Activated gamma-delta T cell treated with anti-CD3 and anti-CD28 coated beads, Interleukin-2, amount 50 U/mL, for 16 hours (primary cell): Measurements from ENCODE around the gene IER5.
"Not testable (repeated sequence)": the region's sequence is repeated elsewhere in the genome, so short reads cannot be mapped to it uniquely, and the experiment has no call there.

Experiments used
- DNase-seq: peaks from one replicate; pipeline ENCODE4 v3.0.0-alpha.2; 2020; ENCODE audit warnings: low read depth

Gene IER5

DNA sequence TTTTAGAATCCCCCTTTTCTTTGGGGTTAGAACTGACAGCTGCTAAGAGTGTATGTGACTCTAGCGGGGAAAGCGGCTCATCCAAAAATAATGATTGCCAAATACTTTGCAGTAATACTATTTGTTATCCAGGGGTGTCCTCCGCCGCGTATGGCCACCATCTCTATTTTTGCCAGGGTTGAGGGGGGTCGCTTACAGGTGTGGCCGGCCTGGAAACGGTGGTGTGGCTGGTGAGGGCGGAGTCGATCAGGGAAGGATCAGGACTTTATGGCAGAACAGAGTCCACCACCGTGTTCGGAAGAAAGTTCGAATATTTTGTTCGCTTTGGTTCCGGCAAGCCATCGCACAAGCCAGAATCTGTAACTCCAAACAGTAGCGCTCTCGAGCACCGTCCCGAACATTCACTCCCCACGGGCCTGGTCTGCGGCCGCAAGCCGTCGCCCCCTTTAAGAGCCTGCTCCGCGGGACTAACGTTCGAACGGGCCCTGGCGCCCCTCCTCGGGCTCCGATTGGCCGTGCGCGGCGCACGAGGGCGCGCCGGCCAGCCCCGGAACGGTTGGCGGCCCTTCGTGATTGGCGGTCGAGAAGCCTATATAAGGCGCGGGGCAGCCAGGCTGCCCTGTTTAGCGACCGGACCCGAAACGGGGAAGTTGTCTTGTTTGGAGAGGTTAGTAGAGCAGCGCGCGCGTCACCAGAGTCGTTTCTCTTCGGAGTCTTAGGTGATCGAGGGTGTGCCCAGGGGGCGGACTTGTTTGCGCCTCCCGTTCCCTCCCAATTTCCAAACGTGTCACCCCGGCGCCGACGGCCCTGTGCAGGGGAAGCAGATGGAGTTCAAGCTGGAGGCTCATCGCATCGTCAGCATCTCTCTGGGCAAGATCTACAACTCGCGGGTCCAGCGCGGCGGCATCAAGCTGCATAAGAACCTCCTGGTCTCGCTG lies at the start of gene IER5:
Gene IER5, plus strand, starts transcription at position 622 of the 938 bp plus-strand sequence. Its CDS starts 203 bp downstream, at position 825.
- peak; percentile 95 for DNase-seq

DNA sequence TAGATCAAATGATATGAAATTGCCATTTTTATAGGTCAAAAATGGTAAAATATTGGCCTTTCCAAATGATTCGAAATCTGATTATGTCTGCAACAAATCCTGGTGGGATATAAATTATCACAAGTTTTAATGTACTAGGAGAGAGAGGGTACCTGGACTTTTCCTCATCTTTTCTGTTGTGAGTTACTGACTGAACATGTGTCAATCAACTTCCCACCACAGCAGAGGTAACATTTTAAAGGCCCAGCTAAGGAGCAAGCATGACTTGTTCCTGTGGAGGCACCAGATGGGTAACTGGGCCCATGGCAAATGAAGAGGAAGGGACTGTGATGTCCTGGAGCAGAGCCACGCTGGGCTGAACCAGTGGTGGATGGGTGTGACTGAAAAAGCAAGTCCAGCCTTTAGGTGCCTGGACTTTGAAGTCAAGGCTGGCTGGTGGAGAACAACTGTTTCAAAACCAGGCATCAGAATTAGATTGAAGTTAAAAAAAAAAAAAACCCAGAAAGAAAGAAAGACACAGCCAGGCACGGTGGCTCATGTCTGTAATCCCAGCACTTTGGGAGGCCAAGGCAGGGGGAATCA lies 48.1 kb upstream of the IER5 start:
- DNase-seq = no peak

DNA sequence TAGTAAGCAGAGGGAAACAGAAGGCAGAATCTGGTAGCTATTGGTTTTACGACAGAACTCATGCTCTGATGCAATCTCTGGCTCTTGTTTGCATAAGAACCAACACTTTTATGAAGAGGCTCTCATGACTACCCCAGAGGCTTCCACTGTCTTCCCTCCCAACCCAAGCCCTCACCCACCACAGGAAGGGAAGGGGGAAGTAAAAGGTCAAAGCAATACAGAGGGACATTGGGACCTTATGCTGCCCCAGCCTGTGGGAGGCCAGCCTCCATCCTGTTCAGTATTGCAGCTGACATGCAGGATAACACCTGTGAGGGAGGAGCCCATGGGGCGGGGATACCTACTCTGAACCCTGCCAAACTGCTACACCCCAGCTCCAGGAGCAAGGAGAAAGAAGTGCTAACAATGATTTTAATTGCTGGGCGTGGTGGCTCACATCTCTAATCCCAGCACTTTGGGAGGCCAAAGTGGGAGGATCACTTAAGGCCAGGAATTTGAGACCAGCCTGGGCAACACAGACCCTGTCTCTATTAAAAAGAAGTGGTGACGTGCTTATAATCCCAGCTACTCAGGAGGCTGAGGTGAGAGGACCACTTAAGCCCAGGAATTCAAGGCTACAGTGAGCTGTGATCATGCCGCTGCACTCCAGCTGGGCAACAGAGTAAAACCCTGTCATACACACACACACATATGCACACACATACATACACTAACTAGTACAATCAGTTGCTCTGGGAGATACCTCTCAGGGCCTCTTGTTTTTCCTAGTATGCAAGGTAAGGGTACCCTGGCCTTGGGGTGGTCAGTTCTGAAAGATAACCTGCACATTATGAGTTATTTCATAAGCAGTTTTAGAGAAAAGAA lies 45.2 kb upstream of the IER5 start:
- no peak for DNase-seq

GRCh38 chr1:181044449-181044966 lies 44.0 kb upstream of the IER5 start:
- DNase-seq = peak; percentile 46

- not testable (repeated sequence) for DNase-seq
Measured at GRCh38 chr1:181045946-181046345, 42.6 kb upstream of the IER5 start.

DNA sequence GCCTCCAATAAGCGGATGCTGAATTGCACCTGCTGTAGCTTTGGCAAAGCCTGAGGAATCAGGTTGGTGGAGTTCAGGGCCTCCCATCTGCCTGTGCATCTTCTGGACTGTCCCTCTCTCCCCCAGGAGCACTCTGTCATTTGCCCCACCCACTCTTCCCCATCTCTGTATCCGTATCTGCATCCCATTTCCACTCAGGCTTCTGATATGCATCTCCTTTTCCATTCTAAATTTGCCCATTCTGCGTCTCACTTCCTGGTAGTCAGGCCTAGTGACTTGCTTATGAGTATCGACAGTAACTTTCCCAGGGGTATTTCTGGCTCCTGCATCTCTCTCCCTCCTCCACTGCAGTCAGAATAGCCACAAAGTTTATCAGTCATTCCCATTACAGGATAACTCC lies 39.1 kb upstream of the IER5 start:
- DNase-seq = no peak

DNA sequence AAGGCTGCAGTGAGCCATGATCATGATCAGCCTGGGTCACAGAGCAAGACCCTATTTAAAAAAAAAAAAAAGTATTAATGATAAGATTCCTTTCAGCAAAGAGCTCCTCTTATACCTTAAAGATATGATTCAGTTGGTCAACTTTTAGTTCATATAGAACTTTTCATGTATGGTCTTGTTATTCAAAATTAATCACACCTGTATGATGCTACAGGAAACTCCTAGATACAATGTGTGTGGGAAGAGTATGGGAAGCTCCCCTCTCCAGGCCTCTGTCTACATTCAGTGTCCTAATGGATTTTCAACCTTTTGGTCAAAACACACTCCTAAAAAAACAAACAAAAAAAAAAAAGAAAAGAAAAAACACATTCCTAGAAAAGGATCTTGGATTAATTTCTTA lies 37.6 kb upstream of the IER5 start:
- no peak for DNase-seq

GRCh38 chr1:181056560-181056959 lies 31.9 kb upstream of the IER5 start:
- no peak for DNase-seq

DNA sequence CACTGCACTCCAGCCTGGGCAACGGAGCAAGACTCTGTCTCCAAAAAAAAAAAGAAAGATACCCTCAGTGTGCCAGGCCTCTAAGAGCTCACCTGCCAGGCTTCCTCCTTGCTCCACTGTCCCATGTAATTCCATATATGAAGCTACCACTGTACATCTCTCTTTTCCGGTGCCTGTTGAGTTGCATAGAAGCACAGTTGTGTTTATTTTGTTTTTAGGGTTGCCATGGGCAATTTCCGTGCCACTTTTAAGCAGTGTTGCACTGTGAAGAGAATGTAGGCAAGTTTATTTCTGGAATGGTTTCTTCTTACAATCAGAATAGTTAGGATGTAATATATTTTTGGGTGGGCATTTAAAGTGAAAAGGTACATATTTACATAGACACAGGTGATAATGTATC lies 31.4 kb upstream of the IER5 start:
- DNase-seq = no peak

GRCh38 chr1:181059435-181059834 lies 29.1 kb upstream of the IER5 start:
- DNase-seq = no peak

DNA sequence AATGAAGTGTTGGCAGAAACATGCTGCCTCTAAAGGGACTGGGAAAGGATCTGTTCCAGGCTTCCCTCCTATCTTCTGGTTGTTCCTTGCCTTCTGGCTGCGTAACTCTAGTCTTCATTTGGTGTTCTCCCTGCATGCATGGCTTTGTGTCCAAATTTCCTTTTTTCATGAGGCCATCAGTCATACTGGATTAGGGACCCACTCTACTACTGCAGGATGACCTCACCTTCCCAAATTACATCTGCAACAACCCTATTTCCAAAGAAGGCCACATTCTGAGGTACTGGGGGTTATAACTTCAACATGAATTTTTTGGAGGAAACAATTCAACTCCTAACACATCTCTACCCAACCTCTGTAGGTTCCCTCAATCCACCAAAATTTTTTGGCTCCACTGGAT lies 28.4 kb upstream of the IER5 start:
- DNase-seq = no peak

DNA sequence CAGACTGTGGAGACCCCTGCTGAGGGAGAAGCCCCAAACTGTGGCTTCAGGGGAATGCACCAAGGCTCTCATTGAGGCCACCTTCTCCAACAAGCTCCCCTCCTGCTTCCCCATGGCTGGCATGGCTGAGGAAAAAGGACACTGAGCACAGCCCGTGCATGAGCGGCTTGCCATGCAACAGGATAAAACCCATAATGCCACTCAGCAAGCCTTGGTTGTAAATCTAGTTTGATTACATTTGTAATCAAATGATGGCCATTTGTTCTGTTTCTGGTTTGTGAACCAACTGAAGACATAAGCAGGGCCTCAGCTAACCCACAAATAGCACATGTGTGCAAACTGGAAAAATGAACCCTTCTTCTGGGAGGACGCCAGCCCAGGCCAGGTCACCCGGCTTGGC lies 27.6 kb upstream of the IER5 start:
- not testable (repeated sequence) for DNase-seq

GRCh38 chr1:181061487-181061886 lies 27.0 kb upstream of the IER5 start:
- DNase-seq = no peak

GRCh38 chr1:181061891-181062835 lies 26.3 kb upstream of the IER5 start:
- DNase-seq = no peak

GRCh38 chr1:181062836-181063428 lies 25.6 kb upstream of the IER5 start:
- peak; percentile 14 for DNase-seq

DNA sequence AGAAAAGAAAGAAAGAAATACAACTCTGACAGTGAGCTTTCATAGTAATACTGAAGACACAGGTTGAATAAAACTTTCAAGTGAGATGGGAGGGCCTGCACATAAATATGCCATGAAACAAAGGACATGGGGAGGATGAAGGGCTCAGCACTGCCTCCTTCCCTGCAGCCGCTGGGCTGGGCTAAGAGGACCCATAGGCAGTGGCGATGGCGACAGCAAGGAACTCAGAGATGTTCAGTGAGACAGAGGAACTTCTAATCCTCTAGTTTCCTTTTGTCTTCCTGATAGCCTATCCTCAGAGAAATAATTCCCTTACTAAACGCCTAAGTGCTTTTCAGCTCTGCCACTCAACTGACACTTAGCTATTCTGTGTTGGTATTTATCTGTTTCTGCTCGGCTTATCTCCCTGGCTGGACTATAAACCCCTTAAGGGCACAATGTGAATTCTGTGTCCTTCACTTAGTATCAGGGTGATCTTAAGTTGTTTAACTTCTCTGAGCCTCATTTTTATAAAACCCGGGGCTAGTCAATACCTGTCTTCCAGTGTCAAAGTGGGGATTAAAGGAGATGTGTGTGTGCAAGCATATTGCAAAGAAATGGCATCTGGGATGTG lies 24.4 kb upstream of the IER5 start:
- no peak for DNase-seq

- no peak for DNase-seq
Measured at GRCh38 chr1:181064702-181065101, 23.8 kb upstream of the IER5 start.

DNA sequence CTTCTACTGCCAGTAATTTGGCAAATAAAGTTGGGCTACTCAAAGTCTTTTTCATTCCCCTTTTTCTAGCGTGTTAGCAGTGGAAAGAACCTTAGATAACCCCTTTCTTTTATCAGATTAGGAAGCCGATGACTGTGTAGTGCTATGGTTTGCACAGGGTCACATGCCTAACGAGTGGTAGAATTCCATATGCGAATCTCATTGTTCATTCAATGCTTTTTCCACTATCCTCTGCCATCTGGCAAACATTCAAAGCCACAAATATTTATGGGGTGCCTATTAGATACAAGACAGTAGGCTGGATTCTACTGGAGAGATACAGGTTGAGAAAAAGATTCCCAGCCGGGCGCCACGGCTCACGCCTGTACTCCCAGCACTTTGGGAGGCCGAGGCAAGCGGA lies 14.9 kb upstream of the IER5 start:
- DNase-seq = no peak

- DNase-seq = no peak
Measured at GRCh38 chr1:181075766-181076350, 12.6 kb upstream of the IER5 start.

- no peak for DNase-seq
Measured at GRCh38 chr1:181076852-181077251, 11.6 kb upstream of the IER5 start.
